Neutrophil (primary cell): ENCODE results near the gene UQCR11.

ENCODE experiments used
- H3K27ac ChIP-seq: fragments of 200-600 bp; sonication (generic); 2 replicates; pipeline ENCODE4 v1.5.1; 2016; ENCODE audit warnings: mild to moderate bottlenecking, moderate library complexity
- H3K27me3 ChIP-seq: fragments of 200-600 bp; sonication (generic); 2 replicates; pipeline ENCODE4 v1.6.0; 2016; ENCODE audit warnings: mild to moderate bottlenecking
- H3K36me3 ChIP-seq: fragments of 200-600 bp; sonication (generic); 2 replicates; pipeline ENCODE4 v1.5.1; 2017
- H3K4me1 ChIP-seq, 2 experiments: fragments of 200-600 bp in 1 of 2; sonication (generic) in 1 of 2; 1 replicate in 1 of 2; 2 replicates in 1 of 2; pipeline versions ENCODE4 v1.5.1 to v1.6.1; 2013 to 2016; ENCODE audit warnings: low read depth in 1 of 2, low read length in 1 of 2, mild to moderate bottlenecking in 1 of 2, moderate library complexity in 1 of 2; ENCODE audit not compliant: control insufficient read depth in 1 of 2, insufficient read depth in 1 of 2
- H3K4me3 ChIP-seq, 2 experiments: fragments of 200-600 bp in 1 of 2; sonication (generic) in 1 of 2; 1 replicate in 1 of 2; 2 replicates in 1 of 2; pipeline ENCODE4 v1.5.1; 2013 to 2016; ENCODE audit warnings: low read depth in 1 of 2, low read length in 1 of 2, mild to moderate bottlenecking in 1 of 2, moderate library complexity in 1 of 2
- H3K9me3 ChIP-seq: fragments of 200-600 bp; sonication (generic); 2 replicates; pipeline ENCODE4 v1.5.1; 2016
- CTCF ChIP-seq: fragments of 200-600 bp; sonication (generic); IDR thresholded peaks from 2 replicates; pipeline ENCODE4 v1.5.1; 2016; ENCODE audit warnings: antibody characterized with exemption

Gene UQCR11

DNA sequence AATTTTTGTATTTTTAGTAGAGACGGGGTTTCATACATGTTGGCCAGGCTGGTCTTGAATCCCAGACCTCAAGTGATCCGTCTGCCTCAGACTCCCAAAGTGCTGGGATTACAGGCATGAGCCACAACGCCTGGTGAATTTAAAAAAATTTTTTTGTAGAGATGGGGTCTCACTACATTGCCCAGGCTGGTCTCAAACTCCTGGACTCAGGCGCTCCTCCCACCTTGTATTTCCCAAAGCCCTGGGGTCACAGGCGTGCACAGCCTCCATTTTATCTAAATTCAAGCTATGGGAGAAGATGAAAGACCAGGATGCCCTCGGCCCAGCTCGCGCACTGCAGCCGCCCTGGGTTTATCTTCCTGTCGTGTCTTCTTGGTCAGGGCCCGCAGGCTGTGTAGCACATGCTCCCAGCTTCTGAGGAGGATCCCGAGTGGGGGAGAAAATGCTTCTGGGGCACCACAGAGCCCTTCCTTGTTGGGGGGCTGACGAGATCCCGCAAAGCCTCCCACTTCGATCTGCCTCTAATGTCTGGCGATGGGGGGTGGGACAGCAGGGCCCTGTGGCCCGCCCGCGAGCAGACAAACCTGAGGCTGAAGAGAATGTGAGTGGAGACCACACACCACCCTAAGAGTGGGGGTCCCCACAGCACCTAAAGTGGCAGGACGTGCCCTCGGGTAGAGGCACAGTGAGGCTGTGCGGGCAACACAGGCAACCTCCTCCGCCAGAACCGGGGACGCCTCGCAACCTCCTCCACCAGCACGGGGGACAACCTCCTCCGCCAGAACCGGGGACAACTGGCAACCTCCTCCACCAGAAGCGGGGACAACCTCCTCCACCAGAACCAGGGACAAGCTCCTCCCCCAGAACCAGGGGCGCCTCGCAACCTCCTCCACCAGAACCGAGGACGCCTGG, 31.3 kb upstream of the UQCR11 start:
- no peaks in the 10 kb centered on the region for H3K9me3 ChIP-seq
- H3K4me3 ChIP-seq = no peak overlapping the region
- no peak overlapping the region for H3K27ac ChIP-seq
- H3K27me3 ChIP-seq = no peaks in the 10 kb centered on the region
- peaks cover 4% of the 10 kb centered on the region for H3K36me3 ChIP-seq
- no peak for TF ChIP-seq CTCF
- H3K4me1 ChIP-seq = peaks cover 4 to 5% of the 10 kb centered on the region in 2 experiments

GRCh38 chr19:1634938-1635243, 29.6 kb upstream of the UQCR11 start:
- no peaks in the 10 kb centered on the region for H3K27me3 ChIP-seq
- H3K27ac ChIP-seq = no peak overlapping the region
- peaks cover 7% of the 10 kb centered on the region for H3K36me3 ChIP-seq
- no peaks in the 10 kb centered on the region for H3K9me3 ChIP-seq
- H3K4me3 ChIP-seq = no peak overlapping the region
- TF ChIP-seq CTCF = no peak
- peaks cover 4 to 5% of the 10 kb centered on the region in 2 experiments for H3K4me1 ChIP-seq

GRCh38 chr19:1634242-1634937, 29.1 kb upstream of the UQCR11 start:
- TF ChIP-seq CTCF = no peak
- peaks cover 2% of the 10 kb centered on the region in 2 experiments for H3K4me1 ChIP-seq
- H3K9me3 ChIP-seq = no peaks in the 10 kb centered on the region
- H3K27ac ChIP-seq = no peak overlapping the region
- H3K27me3 ChIP-seq = no peaks in the 10 kb centered on the region
- no peak overlapping the region for H3K4me3 ChIP-seq
- peaks cover 7% of the 10 kb centered on the region for H3K36me3 ChIP-seq

DNA sequence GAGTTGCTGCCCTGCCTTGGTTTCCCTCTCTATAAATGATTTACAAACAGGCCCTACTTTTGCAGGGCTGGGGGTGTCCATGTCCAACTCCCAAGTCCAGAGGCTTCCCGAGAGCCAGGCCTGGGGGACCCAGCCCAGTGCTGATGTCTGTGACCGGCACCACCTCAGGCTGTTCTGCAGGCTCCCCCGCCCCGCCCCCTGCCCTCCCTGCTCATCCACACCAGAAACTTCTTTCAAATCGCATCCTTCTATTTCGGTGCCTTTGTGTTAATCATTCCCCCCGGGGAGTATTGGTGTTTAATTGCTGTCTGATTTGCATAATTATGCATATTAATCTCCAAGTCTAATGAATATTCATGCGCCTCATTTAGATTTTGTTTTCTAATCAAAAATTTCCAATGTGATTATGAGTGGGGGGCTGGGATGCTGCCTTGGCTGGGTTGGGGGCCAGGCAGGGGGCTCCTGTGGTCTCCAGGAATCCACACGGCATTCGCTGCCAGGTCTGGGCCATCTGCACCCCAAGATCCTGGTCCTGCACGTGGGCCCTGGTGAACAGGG, 28.1 kb upstream of the UQCR11 start:
- no peak overlapping the region for H3K4me3 ChIP-seq
- TF ChIP-seq CTCF = no peak
- peaks cover 7% of the 10 kb centered on the region for H3K36me3 ChIP-seq
- no peaks in the 10 kb centered on the region for H3K9me3 ChIP-seq
- no peaks in the 10 kb centered on the region for H3K27me3 ChIP-seq
- H3K4me1 ChIP-seq = no peaks in the 10 kb centered on the region
- H3K27ac ChIP-seq = no peak overlapping the region

DNA sequence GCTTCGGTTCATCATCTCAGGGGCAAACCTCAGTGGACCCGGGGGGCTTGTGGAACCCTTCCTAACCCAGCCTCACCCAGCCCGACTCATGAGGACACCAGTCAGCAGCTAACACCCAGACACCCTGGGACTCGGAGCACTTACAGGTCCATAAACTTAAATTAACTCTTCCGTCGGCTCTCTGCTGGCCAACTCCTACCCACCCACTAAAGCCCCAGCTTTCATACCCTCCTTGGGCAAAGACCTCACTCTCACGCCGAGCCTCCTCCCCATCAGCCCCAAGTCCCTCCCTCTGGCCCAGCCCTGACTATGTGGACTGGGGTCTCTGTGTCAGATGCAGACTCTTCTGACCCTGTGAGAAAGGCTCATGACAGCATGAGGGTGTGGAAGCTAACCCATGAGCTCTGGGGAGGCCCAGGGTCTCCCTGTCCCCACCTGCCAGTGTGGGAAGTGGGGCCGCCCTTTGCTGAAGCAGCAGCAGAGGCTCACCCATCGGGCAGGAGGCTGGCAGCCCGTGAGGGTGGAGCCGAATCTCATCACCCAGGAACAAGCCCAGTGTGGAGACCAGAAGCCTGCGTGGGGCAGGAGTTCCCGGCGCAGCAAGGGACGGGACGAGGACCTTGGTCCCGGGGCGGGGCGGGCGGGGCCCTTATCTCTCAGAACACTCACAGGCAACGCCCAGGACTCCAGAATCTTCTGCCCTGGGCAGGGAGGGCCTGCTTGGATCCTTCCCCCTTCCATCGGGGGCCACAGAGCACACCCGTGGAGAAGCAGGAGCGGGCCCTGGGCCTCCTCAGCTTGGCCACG, 27.4 kb upstream of the UQCR11 start:
- no peak overlapping the region for H3K4me3 ChIP-seq
- no peak overlapping the region for H3K27ac ChIP-seq
- no peaks in the 10 kb centered on the region for H3K27me3 ChIP-seq
- H3K4me1 ChIP-seq = no peaks in the 10 kb centered on the region
- no peaks in the 10 kb centered on the region for H3K9me3 ChIP-seq
- TF ChIP-seq CTCF = no peak
- peaks cover 7% of the 10 kb centered on the region for H3K36me3 ChIP-seq
